NB4 (cell line): ENCODE measurements around the gene MGAT3.

Source experiments
- DNase-seq: peaks from one replicate; pipeline ENCODE4 v3.0.0; 2010; ENCODE audit warnings: low read depth
- H3K4me3 ChIP-seq: one replicate; pipeline ENCODE4 v1.5.1; 2011; ENCODE audit warnings: mild to moderate bottlenecking, low read depth, low read length, moderate library complexity
- MAX ChIP-seq: IDR thresholded peaks from 2 replicates; pipeline ENCODE4 v1.6.1; 2011; ENCODE audit warnings: low read depth, low read length
- MYC ChIP-seq: IDR thresholded peaks from 2 replicates; pipeline ENCODE4 v1.6.1; 2011; ENCODE audit warnings: low read depth, low read length
- POLR2A ChIP-seq: IDR thresholded peaks from 2 replicates; pipeline ENCODE4 v1.6.1; 2011; ENCODE audit warnings: mild to moderate bottlenecking; ENCODE audit not compliant: insufficient read length; ENCODE audit errors: extremely low read depth
- TF ChIP-seq, protein P1 (sequence below): IDR thresholded peaks from one replicate; pipeline ENCODE4 v1.5.1; 2012; ENCODE audit warnings: low read depth, low read length

The MGAT3 gene

GRCh38 chr22:39514373-39514973, 57.7 kb downstream of the MGAT3 start:
- DNase-seq: peak; percentile 59
- no peak for TF ChIP-seq POLR2A
- TF ChIP-seq, protein P1, sequence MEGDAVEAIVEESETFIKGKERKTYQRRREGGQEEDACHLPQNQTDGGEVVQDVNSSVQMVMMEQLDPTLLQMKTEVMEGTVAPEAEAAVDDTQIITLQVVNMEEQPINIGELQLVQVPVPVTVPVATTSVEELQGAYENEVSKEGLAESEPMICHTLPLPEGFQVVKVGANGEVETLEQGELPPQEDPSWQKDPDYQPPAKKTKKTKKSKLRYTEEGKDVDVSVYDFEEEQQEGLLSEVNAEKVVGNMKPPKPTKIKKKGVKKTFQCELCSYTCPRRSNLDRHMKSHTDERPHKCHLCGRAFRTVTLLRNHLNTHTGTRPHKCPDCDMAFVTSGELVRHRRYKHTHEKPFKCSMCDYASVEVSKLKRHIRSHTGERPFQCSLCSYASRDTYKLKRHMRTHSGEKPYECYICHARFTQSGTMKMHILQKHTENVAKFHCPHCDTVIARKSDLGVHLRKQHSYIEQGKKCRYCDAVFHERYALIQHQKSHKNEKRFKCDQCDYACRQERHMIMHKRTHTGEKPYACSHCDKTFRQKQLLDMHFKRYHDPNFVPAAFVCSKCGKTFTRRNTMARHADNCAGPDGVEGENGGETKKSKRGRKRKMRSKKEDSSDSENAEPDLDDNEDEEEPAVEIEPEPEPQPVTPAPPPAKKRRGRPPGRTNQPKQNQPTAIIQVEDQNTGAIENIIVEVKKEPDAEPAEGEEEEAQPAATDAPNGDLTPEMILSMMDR: peak; percentile 74
- no peak overlapping the region for H3K4me3 ChIP-seq

GRCh38 chr22:39515266-39516050, 58.6 kb downstream of the MGAT3 start:
- TF ChIP-seq MAX (no peak), POLR2A (no peak), MYC (no peak)
- TF ChIP-seq, protein P1: no peak
- DNase-seq: no peak
- no peak overlapping the region for H3K4me3 ChIP-seq

DNA sequence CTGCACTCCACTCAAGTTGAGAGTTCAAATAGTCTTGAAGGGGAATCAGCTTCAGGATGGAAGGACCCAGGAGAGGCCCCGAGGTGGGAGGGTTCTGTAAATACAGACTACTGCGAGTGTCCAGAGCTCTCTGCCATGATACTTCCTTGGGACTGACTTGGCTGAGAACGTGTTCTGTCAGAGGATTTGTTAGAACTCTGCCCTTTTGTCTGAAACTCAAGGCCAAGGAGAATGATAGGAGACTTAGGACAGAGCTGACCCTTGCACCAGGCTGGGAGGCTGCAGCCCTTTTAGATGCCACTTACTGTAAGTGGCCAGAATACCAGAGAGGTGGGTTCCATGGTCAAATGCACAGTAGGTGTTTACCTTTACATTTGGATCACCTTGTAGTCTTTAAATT, 60.7 kb downstream of the MGAT3 start:
- no peak overlapping the region for H3K4me3 ChIP-seq
- no peak for TF ChIP-seq POLR2A
- TF ChIP-seq MAX: no peak
- TF ChIP-seq MYC: no peak
- TF ChIP-seq, protein P1: no peak
- no peak for DNase-seq

DNA sequence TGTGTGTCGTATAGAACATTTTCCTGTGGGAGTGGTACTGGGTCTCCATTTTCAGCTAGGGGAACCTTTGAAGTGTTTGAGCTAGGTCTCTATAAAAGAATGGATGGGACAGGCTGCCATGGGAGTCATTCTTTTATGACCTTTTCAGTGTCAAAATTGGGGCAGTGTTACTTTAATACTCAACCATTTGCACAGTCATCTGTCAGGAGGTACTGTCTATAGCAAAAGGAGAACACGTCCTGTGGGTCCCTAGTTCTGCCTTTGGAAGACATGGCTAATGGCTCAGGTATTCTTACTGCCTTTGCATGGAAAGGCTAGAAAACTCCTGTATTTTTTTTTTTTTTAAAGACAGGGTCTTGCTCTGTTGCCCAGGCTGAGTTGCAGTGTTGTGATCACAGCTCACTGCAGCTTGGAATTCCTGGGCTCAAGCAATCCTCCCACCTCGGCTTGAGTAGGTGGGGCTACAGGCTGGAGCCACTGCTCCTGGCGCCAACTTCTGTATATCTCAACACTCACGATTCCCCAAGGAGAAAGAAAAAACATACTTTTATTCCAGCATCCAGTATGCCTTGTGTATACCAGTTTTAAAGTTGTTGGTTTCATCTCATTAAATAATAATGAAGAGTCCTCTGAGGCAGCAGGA, 61.5 kb downstream of the MGAT3 start:
- peak overlapping the region; percentile 79 for H3K4me3 ChIP-seq
- DNase-seq: no peak
- TF ChIP-seq MAX: no peak
- TF ChIP-seq MYC: no peak
- TF ChIP-seq, protein P1: no peak

DNA sequence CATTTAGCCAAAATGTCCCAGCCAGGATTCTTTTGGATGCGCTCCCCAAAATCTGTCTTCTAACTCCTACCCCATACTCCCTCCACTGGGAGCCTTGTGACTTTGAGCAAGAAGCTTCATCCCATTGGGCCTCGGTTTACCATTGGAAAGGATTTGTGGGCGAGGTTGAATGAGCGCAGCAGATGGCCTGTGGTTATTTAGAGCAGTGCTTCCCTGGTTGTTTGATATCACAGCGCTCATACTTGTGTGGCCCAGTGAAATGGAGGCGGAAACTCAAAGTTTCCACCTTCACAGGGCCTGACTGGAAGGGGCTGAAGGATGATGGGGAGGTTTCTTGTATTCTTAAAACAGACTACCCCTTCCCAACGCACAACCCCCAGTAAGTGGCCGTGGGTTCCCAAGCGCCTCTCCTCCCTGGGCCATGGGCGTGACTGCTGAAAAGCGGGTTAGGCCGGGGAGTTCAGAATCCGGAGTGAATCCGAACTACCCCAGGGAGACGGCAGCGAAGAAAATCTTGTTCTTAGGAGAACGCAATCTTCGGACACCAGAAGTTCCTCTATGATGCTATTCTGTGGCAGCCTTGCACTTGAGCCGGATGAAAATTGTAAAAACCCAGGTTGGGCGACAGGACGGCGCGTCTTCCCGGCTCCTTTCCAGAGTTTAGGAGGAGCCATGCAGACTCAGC, 62.3 kb downstream of the MGAT3 start:
- no peak for DNase-seq
- H3K4me3 ChIP-seq: peak overlapping the region; percentile 79
- TF ChIP-seq MYC: no peak
- TF ChIP-seq, protein P1: no peak
- no peak for TF ChIP-seq MAX
- no peak for TF ChIP-seq POLR2A
